ENCODE data around the gene UPF3A. TPM values are rescaled to one million over a fixed set of nuclear protein-coding genes. Genes with fewer than 3 reads are reported as not detected.

Gene UPF3A
- total and polyA plus RNA-seq, 10 of the 15 experiments (the other 5 are each of a cell fraction or from before 2014, with no cell fraction given): 18.6 to 61.5 (median 43.3) TPM

DNA sequence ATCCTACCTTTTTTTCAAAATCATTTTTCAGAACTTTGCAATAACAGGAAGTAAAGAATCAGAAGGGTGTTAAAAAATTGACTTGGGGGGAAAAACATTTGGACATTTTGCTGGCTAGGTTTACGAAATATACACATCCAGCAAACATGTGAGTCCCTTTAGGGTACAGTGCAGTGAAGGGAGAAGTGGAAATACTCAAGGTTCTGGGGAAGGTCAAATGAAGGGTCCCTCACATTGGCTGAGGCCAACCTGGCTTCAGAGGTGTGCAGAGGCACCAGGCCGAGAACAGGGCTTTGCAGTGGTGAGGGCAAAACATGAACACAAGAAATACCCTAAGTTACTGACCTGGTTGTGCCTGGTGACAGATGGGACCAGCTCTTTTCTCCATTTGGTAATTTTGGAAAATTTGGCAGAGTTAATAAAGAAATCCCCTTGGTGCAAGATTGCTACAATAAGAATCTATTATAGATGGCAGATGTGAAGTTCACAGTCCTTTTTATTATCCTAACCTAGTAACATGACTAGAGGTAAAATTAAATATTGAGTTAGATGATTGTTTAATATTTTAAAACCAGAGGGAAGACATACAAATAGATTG lies 1.5 kb upstream of the UPF3A start:
- Histone ChIP-seq H3K27me3 (replicated peaks in 1 of 2; ENCODE audit: control insufficient read depth in 2 of 2, insufficient read depth in 2 of 2, low read length in 1 of 2) (no peaks in the 10 kb centered on the region), H3K36me3 (ENCODE audit: control insufficient read depth in 2 of 2, insufficient read depth in 2 of 2, low read length in 1 of 2) (peaks cover 0 to 4% of the 10 kb centered on the region in 2 experiments; a peak in 3 of 4 replicates), H2AFZ (ENCODE audit: control insufficient read depth, low read depth, low read length) (no peak overlapping the region; the same call in 1 of the 2 replicates), H3K9ac (ENCODE audit: control insufficient read depth, insufficient read depth, low read length) (peak overlapping the region; percentile 94), H3K4me2 (ENCODE audit: control insufficient read depth, insufficient read depth) (peak overlapping the region; percentile 77; the same call in 1 of the 2 replicates), H4K20me1 (ENCODE audit: control insufficient read depth, insufficient read depth) (no peaks in the 10 kb centered on the region), H3K4me3 (no peak overlapping the region), H3K79me2 (ENCODE audit: control insufficient read depth, insufficient read depth, low read length) (peaks cover 25% of the 10 kb centered on the region), H3K9me3 (replicated peaks; ENCODE audit: control insufficient read depth, insufficient read depth, low read length) (no peaks in the 10 kb centered on the region), H3K4me1 (ENCODE audit: control insufficient read depth, insufficient read depth, low read length) (peaks cover 6% of the 10 kb centered on the region), H3K27ac (ENCODE audit: control insufficient read depth, insufficient read depth) (peak overlapping the region; percentile 97)
- BruUV-seq (replicated peaks): no TSS peak
- in situ Hi-C loops (cut with MboI): no loop called here
- RAD21 ChIA-PET (ENCODE audit: unreplicated experiment): interaction anchor here (1.0 to 3.5 kb wide), 4 partner anchors 32 to 63 kb away, joined by 3 to 24 read pairs (median 5); partner anchors contain the start of gene CHAMP1
- no peak for DNase-seq (ENCODE audit: low read depth, low spot score)
- no peak for FAIRE-seq
- no peak for ATAC-seq
- TF ChIP-seq IRF4 (IDR thresholded peaks at IDR 0.05; ENCODE audit: low read depth, low read length): no peak
- TF ChIP-seq, protein P1, sequence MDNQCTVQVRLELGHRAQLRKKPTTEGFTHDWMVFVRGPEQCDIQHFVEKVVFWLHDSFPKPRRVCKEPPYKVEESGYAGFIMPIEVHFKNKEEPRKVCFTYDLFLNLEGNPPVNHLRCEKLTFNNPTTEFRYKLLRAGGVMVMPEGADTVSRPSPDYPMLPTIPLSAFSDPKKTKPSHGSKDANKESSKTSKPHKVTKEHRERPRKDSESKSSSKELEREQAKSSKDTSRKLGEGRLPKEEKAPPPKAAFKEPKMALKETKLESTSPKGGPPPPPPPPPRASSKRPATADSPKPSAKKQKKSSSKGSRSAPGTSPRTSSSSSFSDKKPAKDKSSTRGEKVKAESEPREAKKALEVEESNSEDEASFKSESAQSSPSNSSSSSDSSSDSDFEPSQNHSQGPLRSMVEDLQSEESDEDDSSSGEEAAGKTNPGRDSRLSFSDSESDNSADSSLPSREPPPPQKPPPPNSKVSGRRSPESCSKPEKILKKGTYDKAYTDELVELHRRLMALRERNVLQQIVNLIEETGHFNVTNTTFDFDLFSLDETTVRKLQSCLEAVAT (IDR thresholded peaks at IDR 0.05): no peak
- no peak for TF ChIP-seq EED (IDR thresholded peaks at IDR 0.05; ENCODE audit: low read depth)
- TF ChIP-seq, protein P2, sequence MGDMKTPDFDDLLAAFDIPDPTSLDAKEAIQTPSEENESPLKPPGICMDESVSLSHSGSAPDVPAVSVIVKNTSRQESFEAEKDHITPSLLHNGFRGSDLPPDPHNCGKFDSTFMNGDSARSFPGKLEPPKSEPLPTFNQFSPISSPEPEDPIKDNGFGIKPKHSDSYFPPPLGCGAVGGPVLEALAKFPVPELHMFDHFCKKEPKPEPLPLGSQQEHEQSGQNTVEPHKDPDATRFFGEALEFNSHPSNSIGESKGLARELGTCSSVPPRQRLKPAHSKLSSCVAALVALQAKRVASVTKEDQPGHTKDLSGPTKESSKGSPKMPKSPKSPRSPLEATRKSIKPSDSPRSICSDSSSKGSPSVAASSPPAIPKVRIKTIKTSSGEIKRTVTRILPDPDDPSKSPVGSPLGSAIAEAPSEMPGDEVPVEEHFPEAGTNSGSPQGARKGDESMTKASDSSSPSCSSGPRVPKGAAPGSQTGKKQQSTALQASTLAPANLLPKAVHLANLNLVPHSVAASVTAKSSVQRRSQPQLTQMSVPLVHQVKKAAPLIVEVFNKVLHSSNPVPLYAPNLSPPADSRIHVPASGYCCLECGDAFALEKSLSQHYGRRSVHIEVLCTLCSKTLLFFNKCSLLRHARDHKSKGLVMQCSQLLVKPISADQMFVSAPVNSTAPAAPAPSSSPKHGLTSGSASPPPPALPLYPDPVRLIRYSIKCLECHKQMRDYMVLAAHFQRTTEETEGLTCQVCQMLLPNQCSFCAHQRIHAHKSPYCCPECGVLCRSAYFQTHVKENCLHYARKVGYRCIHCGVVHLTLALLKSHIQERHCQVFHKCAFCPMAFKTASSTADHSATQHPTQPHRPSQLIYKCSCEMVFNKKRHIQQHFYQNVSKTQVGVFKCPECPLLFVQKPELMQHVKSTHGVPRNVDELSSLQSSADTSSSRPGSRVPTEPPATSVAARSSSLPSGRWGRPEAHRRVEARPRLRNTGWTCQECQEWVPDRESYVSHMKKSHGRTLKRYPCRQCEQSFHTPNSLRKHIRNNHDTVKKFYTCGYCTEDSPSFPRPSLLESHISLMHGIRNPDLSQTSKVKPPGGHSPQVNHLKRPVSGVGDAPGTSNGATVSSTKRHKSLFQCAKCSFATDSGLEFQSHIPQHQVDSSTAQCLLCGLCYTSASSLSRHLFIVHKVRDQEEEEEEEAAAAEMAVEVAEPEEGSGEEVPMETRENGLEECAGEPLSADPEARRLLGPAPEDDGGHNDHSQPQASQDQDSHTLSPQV (IDR thresholded peaks at IDR 0.05): no peak
- no peak for TF ChIP-seq HDAC6 (IDR thresholded peaks at IDR 0.05; ENCODE audit: unreplicated experiment)
- no peak for TF ChIP-seq NFYB (IDR thresholded peaks at IDR 0.05; ENCODE audit: insufficient read depth, low read depth, low read length)
- TF ChIP-seq MEF2B (IDR thresholded peaks at IDR 0.05; ENCODE audit: partially characterized antibody, poor library complexity, severe bottlenecking): no peak
- TF ChIP-seq ZZZ3 (IDR thresholded peaks at IDR 0.05; ENCODE audit: control insufficient read depth, insufficient read length, low read depth): no peak
- TF ChIP-seq RCOR1 (conservative IDR thresholded peaks at IDR 0.05; ENCODE audit: low read depth, low read length): no peak
- no peak for TF ChIP-seq FOXM1 (IDR thresholded peaks at IDR 0.05; ENCODE audit: low read depth, low read length)
- no peak for TF ChIP-seq JUNB (IDR thresholded peaks at IDR 0.05)
- TF ChIP-seq ASH2L (IDR thresholded peaks at IDR 0.05; ENCODE audit: borderline replicate concordance, low read depth): no peak
- no peak for TF ChIP-seq KLF5 (IDR thresholded peaks at IDR 0.05; ENCODE audit: partially characterized antibody)
- SMC1A ChIA-PET (ENCODE audit: uncharacterized antibody, unreplicated experiment): interaction anchor here (0.7 to 2.5 kb wide), 12 partner anchors 10 to 61 kb away, joined by 3 to 27 read pairs (median 3); partner anchors contain the start of genes CDC16 and CHAMP1
- CTCF ChIA-PET: interaction anchor here (0.9 to 2.7 kb wide), 10 partner anchors 21 to 71 kb away, joined by 3 to 13 read pairs (median 4); no protein-coding TSS in a partner anchor
- 97% methylated on average over 2 of the region's 2 CpGs for WGBS (ENCODE audit: insufficient coverage, insufficient replicate concordance, low lambda C conversion rate, missing lambda C conversion rate)
- intact Hi-C loops (cut with micrococcal nuclease; ENCODE audit: unreplicated experiment): loop anchor here (2.0 kb wide), 1 partner anchor 45 kb away; the partner anchor contains the start of gene CDC16
- POLR2A ChIA-PET: interaction anchor here (0.7 to 4.0 kb wide), 6 partner anchors 9 to 55 kb away, joined by 3 to 39 read pairs (median 4); partner anchors contain the start of gene CHAMP1

All from GM12878 (cell line).